NCI-H1694 treated with DMSO at 0.1 percent for 48 hours (cell line): ENCODE data around the gene NUDT2.
"Not testable (repeated sequence)": the region's sequence is repeated elsewhere in the genome, so short reads cannot be mapped to it uniquely, and the experiment has no call there.

Source experiments
- DNase-seq: peaks from one replicate; lab custom pipeline; 2025; lab: John Stamatoyannopoulos, UW

The NUDT2 gene

GRCh38 chr9:34335376-34335775 lies 6.0 kb downstream of the NUDT2 start:
- no peak for DNase-seq

GRCh38 chr9:34337403-34337802 lies 8.0 kb downstream of the NUDT2 start:
- no peak for DNase-seq

GRCh38 chr9:34338079-34338478 lies 8.7 kb downstream of the NUDT2 start:
- DNase-seq: not testable (repeated sequence)

DNA sequence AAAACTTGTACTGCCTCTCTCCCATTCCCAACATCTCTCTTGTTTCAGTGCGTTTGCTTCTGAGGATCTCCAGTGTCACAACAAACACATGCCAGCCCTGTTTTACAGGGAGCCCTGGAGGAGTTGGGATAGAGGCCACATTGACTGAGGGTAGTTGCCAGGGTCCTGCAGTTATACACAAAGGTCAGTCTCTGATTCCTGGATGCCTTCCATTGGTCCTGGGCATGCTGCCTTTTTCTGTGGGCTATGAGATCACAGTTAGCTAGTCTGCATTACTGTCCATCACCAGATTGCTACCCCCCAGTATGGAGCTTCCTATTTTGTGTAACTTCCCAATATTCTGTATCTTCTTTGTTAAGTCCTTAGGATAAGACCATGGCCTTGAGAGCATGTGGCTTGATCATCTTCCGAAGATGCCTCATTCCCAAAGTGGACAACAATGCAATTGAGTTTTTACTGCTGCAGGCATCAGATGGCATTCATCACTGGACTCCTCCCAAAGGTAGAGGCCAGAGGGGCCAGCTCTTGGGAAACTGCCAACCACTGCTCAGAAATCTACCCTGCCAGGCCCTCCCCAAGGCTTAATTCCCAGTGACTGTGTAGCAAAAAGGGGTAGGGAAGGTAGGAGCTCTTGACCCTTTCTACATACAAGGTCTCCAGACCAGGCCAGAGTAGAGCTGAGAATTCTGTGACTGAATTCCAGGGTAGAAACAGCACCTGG lies 9.5 kb downstream of the NUDT2 start:
- DNase-seq: no peak

DNA sequence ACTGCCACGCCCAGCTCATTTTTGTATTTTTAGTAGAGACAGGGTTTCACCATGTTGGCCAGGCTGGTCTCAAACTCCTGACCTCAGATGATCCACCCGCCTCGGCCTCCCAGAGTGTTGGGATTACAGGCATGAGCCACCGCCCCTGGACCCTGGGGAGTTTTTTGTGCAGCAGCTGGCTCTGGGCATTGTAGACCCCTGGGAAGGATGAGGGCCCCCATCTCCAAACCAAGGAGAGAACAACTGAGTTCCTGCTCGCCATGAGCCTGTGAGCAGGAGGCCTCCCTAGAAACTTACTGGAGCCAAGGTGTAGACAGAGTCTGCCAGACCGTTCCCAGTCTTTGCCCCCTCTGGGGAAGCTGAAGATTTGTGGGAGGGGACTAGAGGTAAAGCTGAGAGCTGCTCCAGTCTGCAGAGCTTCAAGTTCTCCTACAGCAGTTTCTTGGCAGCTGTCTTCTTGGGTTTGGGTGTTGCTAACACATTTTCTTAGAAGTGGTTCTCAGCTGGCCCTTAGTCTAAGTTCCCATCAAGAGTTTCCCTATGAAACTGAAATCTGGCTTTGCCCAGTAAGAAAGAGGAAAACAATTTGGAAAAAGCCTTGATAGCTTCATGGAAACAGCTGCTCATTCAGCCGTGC lies 12.4 kb downstream of the NUDT2 start:
- DNase-seq: no peak

GRCh38 chr9:34343090-34343489 lies 13.7 kb downstream of the NUDT2 start:
- no peak for DNase-seq

DNA sequence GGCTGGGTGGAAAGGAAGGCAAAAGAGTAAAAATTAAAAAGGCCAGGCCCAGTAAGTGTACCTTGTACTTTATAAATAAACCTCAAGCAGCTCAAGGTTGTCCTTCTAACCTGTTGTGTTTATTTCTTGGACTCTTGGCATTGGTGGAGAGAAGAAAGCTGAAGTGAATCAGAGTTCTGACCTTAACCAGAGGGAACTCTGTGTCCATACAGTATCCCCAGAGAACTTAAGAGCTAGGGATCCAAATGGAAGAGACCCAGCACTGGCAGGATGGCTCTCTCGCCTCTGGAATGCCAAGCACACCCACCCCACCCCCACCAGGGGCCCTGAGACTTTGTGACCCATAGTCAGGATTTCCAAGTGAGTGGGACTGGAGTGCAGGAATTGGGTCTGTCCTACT lies 14.2 kb downstream of the NUDT2 start:
- DNase-seq: no peak

GRCh38 chr9:34346873-34347799 lies 17.8 kb downstream of the NUDT2 start:
- no peak for DNase-seq

GRCh38 chr9:34347800-34348158 lies 18.4 kb downstream of the NUDT2 start:
- no peak for DNase-seq

GRCh38 chr9:34349324-34349723 lies 20.0 kb downstream of the NUDT2 start:
- no peak for DNase-seq

DNA sequence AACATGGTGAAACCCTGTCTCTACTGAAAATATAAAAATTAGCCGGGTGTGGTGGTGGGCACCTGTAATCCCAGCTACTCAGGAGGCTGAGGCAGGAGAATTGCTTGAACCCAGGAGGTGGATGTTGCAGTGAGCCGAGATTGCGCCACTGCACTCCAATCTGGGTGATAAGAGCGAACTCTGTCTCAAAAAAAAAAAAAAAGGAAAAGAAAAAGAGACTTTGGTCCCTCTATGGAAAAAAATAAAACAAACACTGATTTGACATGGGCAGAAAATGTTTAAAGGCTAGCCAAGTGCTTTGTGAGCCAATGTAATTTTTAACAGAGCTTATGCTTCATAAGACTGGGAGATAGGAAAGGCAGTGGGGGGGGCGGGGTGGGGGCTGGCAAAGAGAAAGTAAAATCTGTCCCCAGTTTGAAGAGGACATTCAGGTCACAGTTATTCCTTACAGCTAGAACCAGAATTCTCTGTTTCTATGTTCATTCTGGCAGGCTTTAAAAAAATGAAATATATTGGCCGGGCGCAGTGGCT lies 22.8 kb downstream of the NUDT2 start:
- DNase-seq: not testable (repeated sequence)

DNA sequence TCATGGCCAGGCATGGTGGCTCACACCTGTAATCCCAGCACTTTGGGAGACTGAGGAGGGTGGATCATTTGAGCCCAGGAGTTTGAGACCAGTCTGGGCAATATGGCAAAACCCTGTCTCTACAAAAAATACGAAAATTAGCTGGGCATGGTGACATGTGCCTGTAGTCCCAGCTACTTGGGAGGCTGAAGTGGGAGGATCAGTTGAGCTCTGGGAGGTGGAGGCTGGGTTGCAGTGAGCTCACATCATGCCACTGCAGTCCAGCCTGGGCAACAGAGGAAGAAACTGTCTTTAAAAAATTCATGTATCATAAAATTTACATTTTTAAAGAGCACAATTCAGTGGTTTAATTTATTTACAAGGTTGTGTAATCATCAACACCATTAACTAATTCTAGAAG lies 23.6 kb downstream of the NUDT2 start:
- not testable (repeated sequence) for DNase-seq

DNA sequence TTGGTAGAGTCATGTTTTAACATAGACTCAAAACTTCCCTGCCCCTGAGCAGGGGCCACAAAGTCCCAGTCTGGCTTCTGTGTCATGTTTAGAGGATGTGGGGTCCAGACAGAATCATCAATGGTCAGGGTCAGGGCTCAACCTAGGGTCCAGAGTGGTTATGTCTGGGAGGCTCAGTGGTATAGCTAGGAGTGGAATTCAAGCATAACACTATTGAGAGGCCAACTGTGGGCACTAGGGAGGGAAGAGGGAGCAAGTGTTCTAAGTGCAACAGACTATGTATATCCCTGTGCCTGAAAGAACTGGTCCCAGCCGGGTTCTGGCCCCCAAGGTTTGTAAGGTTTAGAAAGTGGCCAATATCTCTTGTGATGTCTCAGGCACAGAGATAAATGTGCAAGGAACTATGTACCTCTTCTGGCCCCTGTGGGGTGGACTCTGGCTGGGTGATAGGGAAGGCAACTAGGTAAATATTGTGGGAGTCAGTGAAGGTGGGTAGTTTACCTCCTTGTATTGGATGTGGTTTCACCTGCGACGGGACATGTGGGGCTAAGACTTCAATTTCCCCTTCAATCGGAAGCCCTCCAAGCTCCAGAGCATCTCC lies 33.3 kb downstream of the NUDT2 start:
- DNase-seq: no peak

DNA sequence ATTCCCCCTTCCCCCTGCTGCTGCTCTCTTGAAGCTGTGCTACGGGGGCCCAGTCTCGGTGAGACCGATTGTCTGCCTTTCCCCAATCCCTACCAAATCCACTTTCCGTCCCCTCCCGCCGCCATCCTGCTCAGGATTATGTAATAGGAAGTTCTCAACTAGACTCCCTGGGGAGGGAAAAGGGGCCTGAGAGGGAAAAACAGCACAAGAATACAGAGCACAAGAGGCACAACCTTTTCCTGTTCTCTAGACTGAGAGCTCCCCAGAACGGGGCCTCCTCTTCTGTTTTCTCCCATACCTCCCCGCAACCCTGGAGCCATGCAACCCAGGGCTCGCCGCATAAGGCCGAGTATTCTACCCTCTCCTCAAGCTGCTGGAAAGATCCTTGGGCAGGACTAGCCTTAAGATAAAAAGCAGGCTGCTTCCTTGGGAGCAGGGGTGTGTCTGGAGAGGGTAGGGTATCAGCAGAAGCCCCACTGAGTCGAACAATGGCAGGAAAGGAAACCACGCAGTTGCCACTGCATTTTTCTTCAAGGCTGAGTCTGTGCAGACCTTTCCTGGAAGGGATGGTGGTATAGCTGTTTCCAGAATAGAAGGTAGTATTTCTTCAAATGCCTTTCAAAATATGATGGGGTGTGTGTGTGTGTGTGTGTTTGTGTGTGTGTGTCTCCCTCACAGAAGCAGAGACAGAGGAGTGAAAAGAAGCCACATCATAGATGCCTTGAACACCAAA lies 34.4 kb downstream of the NUDT2 start:
- no peak for DNase-seq

- no peak for DNase-seq
These were observed 35.9 kb downstream of the NUDT2 start for GRCh38 chr9:34365282-34365681.

DNA sequence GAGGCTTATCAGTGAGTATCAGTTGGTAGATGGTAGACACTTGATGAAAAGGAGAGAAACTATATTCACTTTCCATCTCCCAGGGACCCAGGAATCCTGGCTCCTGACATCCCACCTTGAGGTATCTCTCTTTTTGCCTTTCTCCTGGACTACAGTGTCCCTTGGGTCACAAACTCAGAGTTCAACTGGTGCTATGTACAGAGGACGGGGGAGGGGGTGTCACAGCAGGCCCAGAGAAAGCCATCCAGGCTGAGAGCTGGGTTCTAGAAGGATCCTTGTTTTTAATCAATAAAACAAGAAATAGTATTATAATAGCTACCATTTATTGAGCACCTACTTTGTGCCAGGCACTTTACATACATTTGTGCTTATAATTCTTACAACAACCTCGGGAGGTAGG lies 37.0 kb downstream of the NUDT2 start:
- no peak for DNase-seq

DNA sequence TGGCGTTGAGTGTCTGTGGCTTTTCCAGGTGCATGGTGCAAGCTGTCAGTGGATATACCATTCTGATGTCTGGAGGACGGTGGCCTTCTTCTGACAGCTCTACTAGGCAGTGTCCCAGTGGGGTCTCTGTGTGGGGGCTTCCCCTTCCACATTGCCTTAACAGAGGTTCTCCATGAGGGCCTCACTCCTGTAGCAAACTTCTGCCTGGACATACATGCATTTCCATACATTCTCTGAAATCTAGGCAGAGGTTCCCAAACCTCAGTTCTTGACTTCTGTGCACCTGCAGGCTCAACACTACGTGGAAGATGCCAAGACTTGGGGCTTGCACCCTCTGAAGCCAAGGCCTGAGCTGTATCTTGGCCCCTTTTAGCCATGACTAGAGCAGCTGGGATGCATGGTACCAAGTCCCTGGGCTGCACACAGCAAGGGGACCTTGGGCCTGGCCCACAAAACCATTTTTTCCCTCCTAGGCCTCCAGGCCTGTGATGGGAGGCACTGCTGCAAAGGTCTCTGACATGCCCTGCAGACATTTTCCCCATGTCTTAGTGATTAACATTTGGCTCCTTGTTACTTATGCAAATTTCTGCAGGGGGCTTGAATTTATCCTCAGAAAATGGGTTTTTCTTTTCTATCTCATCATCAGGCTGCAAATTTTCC lies 38.5 kb downstream of the NUDT2 start:
- DNase-seq: not testable (repeated sequence)

GRCh38 chr9:34368796-34369195 lies 39.4 kb downstream of the NUDT2 start:
- DNase-seq: not testable (repeated sequence)

DNA sequence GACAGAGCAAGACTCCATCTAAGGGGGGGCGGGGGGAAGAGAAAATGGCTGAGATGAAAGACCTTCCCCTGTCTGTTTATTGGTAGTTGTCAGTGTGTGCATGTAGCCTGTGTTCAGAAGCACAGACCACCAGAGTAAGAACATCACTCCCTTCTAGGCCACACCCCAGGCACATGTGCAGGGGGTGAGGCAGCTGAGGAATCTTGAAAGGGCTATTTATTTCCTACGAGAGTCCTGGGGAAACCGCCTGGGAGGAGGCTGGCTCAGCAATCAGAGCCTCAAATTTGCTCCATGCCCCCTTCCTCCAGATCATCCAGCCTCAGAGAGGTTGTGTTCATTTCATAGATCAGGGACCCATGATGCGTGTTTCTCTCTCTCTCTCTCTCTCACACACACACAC lies 40.3 kb downstream of the NUDT2 start:
- DNase-seq: no peak

- DNase-seq: no peak
These were observed 41.1 kb downstream of the NUDT2 start for GRCh38 chr9:34370335-34370969.
